B cell (primary cell): Measurements from ENCODE around the gene CCDC124. TPM values are rescaled to one million over a fixed set of nuclear protein-coding genes. Genes with fewer than 3 reads are reported as not detected.
A peak's percentile ranks its signal among the peaks of the same experiment; 100 is the strongest.

Experiments used
- ATAC-seq: fragments of 200-7000 bp; cut with Tn5 transposase; one replicate; pipeline ENCODE4 v1.10.0; 2021; ENCODE audit warnings: low read depth, mild to moderate bottlenecking, moderate number of reproducible peaks, moderate library complexity
- CTCF ChIA-PET: fragments of 350-600 bp; sonication (Branson Sonifier 250); formaldehyde crosslinking; loops from one replicate; lab custom pipeline; 2021; ENCODE audit warnings: antibody characterized with exemption, inconsistent platforms; lab: Charles Lee
- POLR2A ChIA-PET: fragments of 350-600 bp; sonication (Branson Sonifier 250); formaldehyde crosslinking; loops from one replicate; lab custom pipeline; 2021; ENCODE audit warnings: antibody characterized with exemption; lab: Charles Lee
- DNase-seq: peaks from one replicate; pipeline ENCODE4 v3.0.0; 2013
- H2AFZ ChIP-seq: 2 replicates; pipeline ENCODE4 v1.6.1; 2012; ENCODE audit warnings: mild to moderate bottlenecking, low read depth, low read length; ENCODE audit not compliant: insufficient read depth, poor library complexity, severe bottlenecking
- H3K27ac ChIP-seq, 2 donors: 1 replicate in 1 of 2; 2 replicates in 1 of 2; pipeline ENCODE4 v1.5.1; 2012 to 2013; ENCODE audit warnings: low read length in 2 of 2, mild to moderate bottlenecking in 2 of 2, moderate library complexity in 1 of 2
- H3K27me3 ChIP-seq, 4 experiments: fragments of 200-600 bp in 1 of 4; sonication (generic) in 1 of 4; replicated peaks in 1 of 4; 1 replicate in 2 of 4; 2 replicates in 2 of 4; pipeline versions ENCODE4 v1.6.1 to v1.7.0; 2013 to 2016; ENCODE audit warnings: low read length in 3 of 4, mild to moderate bottlenecking in 2 of 4, mixed read lengths in 1 of 4, moderate library complexity in 1 of 4; ENCODE audit not compliant: insufficient read depth in 4 of 4, control insufficient read depth in 3 of 4; ENCODE audit errors: control extremely low read depth in 1 of 4
- H3K36me3 ChIP-seq, 2 experiments: replicated peaks in 1 of 2; 1 replicate in 1 of 2; 2 replicates in 1 of 2; pipeline versions ENCODE4 v1.6.1 to v1.7.1; 2013; ENCODE audit warnings: low read length in 1 of 2; ENCODE audit not compliant: insufficient read depth in 2 of 2, control insufficient read depth in 1 of 2; ENCODE audit errors: control extremely low read depth in 1 of 2, extremely low read depth in 1 of 2
- H3K4me1 ChIP-seq, 2 donors: fragments of 200-600 bp in 1 of 2; sonication (generic) in 1 of 2; 1 replicate in 1 of 2; 2 replicates in 1 of 2; pipeline versions ENCODE4 v1.5.1 to v1.6.1; 2013 to 2017; ENCODE audit warnings: low read length in 2 of 2; ENCODE audit not compliant: control insufficient read depth in 2 of 2, insufficient read depth in 2 of 2
- H3K4me2 ChIP-seq: replicated peaks from 2 replicates; pipeline ENCODE3; 2012; ENCODE audit warnings: mild to moderate bottlenecking, low read depth, low read length; ENCODE audit not compliant: poor library complexity, severe bottlenecking
- H3K4me3 ChIP-seq, 5 experiments: fragments of 200-600 bp in 1 of 5; sonication (generic) in 1 of 5; 1 replicate in 3 of 5; 2 replicates in 2 of 5; pipeline versions ENCODE4 v1.5.1 to v1.7.0; 2011 to 2016; ENCODE audit warnings: low read length in 4 of 5, mild to moderate bottlenecking in 4 of 5, low read depth in 2 of 5, control low read depth in 1 of 5, moderate library complexity in 1 of 5; ENCODE audit not compliant: insufficient read depth in 1 of 5; ENCODE audit errors: control extremely low read depth in 1 of 5, extremely low read depth in 1 of 5
- H3K79me2 ChIP-seq: fragments of 200-600 bp; sonication (generic); one replicate; pipeline ENCODE4 v1.6.0; 2016; ENCODE audit warnings: low read length; ENCODE audit not compliant: control insufficient read depth, insufficient read depth
- H3K9ac ChIP-seq: fragments of 200-600 bp; sonication (generic); 2 replicates; pipeline ENCODE4 v1.6.1; 2017; ENCODE audit warnings: mild to moderate bottlenecking, low read length, moderate library complexity
- H3K9me3 ChIP-seq, 3 donors: one replicate each; pipeline versions ENCODE4 v1.6.1 to v1.7.1; 2013; ENCODE audit warnings: low read length in 2 of 3; ENCODE audit not compliant: control insufficient read depth in 2 of 3, insufficient read depth in 1 of 3; ENCODE audit errors: control extremely low read depth in 1 of 3
- H4K20me1 ChIP-seq: 2 replicates; pipeline ENCODE4 v1.6.0; 2012; ENCODE audit warnings: mild to moderate bottlenecking, low read length; ENCODE audit not compliant: insufficient read depth, control insufficient read depth, poor library complexity, severe bottlenecking
- H3K27ac Mint-ChIP-seq: one replicate; pipeline ENCODE4 v1.8.0; 2021; ENCODE audit warnings: mixed read lengths
- H3K27me3 Mint-ChIP-seq: one replicate; pipeline ENCODE4 v1.8.0; 2021; ENCODE audit warnings: mixed read lengths
- H3K4me1 Mint-ChIP-seq: one replicate; pipeline ENCODE4 v1.8.0; 2021; ENCODE audit warnings: mixed read lengths
- H3K4me3 Mint-ChIP-seq: one replicate; pipeline ENCODE4 v1.8.0; 2021; ENCODE audit warnings: mixed read lengths
- H3K9me3 Mint-ChIP-seq: one replicate; pipeline ENCODE4 v1.8.0; 2022; ENCODE audit warnings: mixed read lengths; ENCODE audit not compliant: insufficient read depth
- EZH2 ChIP-seq: IDR thresholded peaks from 2 replicates; pipeline ENCODE4 v1.6.1; 2012; ENCODE audit warnings: borderline replicate concordance, low read depth, mild to moderate bottlenecking, moderate library complexity, low read length; ENCODE audit not compliant: insufficient read depth, poor library complexity, severe bottlenecking
- WGBS: methylation state at CpG from one replicate; pipeline ENCODE4 v1.1.5; 2013; ENCODE audit warnings: missing lambda C conversion rate; ENCODE audit not compliant: insufficient coverage; 5-methylcytosine and 5-hydroxymethylcytosine counted together
- intact Hi-C: fragments of 100-400 bp; cut with micrococcal nuclease; formaldehyde crosslinking; loops from one replicate; pipeline ENCODE4 v1.10.0; 2022
- polyA plus RNA-seq: library from polyadenylated mRNA; depleted of rRNA; stranded (reverse); fragments of >200 nt; gene quantifications from 2 replicates; pipeline ENCODE4 v1.2.3, GENCODE V29; 2012
- total RNA-seq, 2 donors: library from RNA; stranded (reverse); fragments of 120-200 nt in 1 of 2; gene quantifications; 1 replicate in 1 of 2; 2 replicates in 1 of 2; pipeline versions ENCODE4 v1.2.3 to v1.2.4, GENCODE V29; 2013 to 2022
- TF ChIP-seq, protein P1 (sequence below): fragments of 200-600 bp; IDR thresholded peaks from one replicate; pipeline ENCODE4 v1.8.0; 2022; ENCODE audit warnings: antibody characterized with exemption, mild to moderate bottlenecking

The CCDC124 gene
- total and polyA plus RNA-seq, 2 donors (not counting 1 experiment from before 2014, with no cell fraction given), result 25.0 to 57.8 TPM

DNA sequence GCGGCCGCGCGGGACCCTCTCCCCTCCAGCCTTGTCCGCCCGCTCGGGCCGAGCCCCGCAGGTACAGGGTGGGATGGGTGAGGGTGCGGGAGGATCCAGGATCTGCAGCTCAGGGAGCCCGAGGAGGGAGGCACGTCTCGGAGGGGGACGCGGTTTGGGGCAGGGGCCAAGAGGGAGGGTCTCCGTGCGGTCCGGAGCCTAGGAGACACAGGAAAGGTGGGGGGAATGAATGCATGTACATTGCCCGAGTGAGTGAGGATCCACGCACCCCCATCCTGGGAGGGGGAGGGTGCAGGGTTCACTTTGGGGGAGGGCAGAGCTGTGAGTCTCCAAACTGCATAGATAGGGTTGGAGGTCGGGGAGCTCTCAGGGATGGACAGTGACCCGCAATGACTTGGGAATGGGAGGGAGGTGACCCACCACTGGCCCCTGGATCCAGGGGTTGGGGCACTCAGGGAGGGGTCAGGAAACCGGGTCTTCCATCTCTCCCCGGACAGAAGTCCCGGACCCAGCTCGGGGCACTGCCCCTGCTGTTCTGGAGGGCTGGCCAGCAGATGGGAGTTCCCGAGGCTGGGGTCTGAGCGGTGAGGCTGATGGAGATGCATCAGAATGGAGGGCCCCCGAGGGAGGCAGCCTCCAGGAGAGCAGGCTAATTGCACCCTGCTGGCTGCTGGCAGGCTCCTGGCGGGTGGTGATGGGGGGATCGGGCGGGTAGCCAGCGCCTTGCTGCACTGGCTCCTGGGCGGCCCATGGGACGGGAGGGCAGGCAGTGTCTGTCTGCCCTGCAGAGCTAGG is 34.6 kb downstream of the CCDC124 start:
- no peak overlapping the region for H2AFZ ChIP-seq
- peaks cover 8% of the 10 kb centered on the region for H3K4me1 Mint-ChIP-seq
- H3K9me3 Mint-ChIP-seq, result no peaks in the 10 kb centered on the region
- H3K27me3 ChIP-seq, result peaks cover 0 to 42% (median 13%) of the 10 kb centered on the region in 4 experiments
- no peaks in the 10 kb centered on the region for H3K79me2 ChIP-seq
- H3K27ac ChIP-seq, result no peak overlapping the region
- peaks cover 4 to 10% of the 10 kb centered on the region in 2 donors for H3K4me1 ChIP-seq
- ATAC-seq (no peak), DNase-seq (no peak)
- no peak for TF ChIP-seq EZH2
- TF ChIP-seq, protein P1, sequence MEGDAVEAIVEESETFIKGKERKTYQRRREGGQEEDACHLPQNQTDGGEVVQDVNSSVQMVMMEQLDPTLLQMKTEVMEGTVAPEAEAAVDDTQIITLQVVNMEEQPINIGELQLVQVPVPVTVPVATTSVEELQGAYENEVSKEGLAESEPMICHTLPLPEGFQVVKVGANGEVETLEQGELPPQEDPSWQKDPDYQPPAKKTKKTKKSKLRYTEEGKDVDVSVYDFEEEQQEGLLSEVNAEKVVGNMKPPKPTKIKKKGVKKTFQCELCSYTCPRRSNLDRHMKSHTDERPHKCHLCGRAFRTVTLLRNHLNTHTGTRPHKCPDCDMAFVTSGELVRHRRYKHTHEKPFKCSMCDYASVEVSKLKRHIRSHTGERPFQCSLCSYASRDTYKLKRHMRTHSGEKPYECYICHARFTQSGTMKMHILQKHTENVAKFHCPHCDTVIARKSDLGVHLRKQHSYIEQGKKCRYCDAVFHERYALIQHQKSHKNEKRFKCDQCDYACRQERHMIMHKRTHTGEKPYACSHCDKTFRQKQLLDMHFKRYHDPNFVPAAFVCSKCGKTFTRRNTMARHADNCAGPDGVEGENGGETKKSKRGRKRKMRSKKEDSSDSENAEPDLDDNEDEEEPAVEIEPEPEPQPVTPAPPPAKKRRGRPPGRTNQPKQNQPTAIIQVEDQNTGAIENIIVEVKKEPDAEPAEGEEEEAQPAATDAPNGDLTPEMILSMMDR, result no peak
- peaks cover 0 to 6% (median 0%) of the 10 kb centered on the region in 3 donors for H3K9me3 ChIP-seq
- POLR2A ChIA-PET, result interaction anchor here (0.6 to 1.1 kb wide), 2 partner anchors 22 kb away, joined by 4 to 9 read pairs; no protein-coding TSS in a partner anchor
- 22% methylated on average over 30 of the region's 35 CpGs for WGBS
- peaks cover 42% of the 10 kb centered on the region for H3K27me3 Mint-ChIP-seq
- H3K4me3 Mint-ChIP-seq, result peak overlapping the region; percentile 78
- H3K9ac ChIP-seq, result no peak overlapping the region
- H3K4me3 ChIP-seq, result no peak overlapping the region
- H3K4me2 ChIP-seq, result peak overlapping the region; percentile 43
- intact Hi-C loops, result no loop called here
- H4K20me1 ChIP-seq, result no peaks in the 10 kb centered on the region
- peak overlapping the region; percentile 20 for H3K27ac Mint-ChIP-seq
- H3K36me3 ChIP-seq, result no peaks in the 10 kb centered on the region
- CTCF ChIA-PET, result interaction anchor here (0.5 to 1.3 kb wide), 4 partner anchors 20 to 29 kb away, joined by 3 to 5 read pairs (median 3); no protein-coding TSS in a partner anchor

DNA sequence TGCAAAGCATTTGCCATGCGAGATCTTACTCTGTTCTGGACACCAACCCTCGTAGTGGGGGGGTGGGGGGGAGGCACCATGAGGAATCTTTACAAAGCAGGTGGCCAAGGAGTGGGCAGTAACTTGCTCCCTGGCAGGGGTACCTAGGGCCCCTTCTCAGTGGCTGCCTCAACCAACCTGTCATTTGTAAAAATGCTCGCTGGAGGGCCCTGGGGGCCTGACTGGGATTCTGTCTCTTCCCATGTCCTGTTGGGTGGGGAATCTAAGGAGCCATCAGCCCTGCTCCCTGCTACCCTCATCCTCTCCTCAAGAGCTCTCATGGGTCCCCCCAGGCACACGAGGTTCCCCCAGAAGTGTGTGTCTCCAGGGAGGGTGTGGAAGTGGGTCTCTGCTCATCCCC is 35.5 kb downstream of the CCDC124 start:
- Mint-ChIP-seq H3K27ac (no peak overlapping the region), H3K4me1 (peaks cover 8% of the 10 kb centered on the region), H3K4me3 (no peak overlapping the region), H3K9me3 (no peaks in the 10 kb centered on the region), H3K27me3 (peaks cover 41% of the 10 kb centered on the region)
- ChIA-PET POLR2A (no interaction called here), CTCF (interaction anchor here (0.5 to 1.1 kb wide), 4 partner anchors 22 to 105 kb away, joined by 3 read pairs; partner anchors contain the start of gene CCDC124)
- ATAC-seq (no peak), DNase-seq (no peak)
- H3K4me3 ChIP-seq, result no peak overlapping the region
- H3K27me3 ChIP-seq, result peaks cover 0 to 42% (median 13%) of the 10 kb centered on the region in 4 experiments
- no peak overlapping the region for H3K27ac ChIP-seq
- intact Hi-C loops, result no loop called here
- TF ChIP-seq, protein P1, result no peak
- no peak for TF ChIP-seq EZH2
- H3K9me3 ChIP-seq, result peaks cover 0 to 6% (median 0%) of the 10 kb centered on the region in 3 donors
- no peak overlapping the region for H3K4me2 ChIP-seq
- H3K4me1 ChIP-seq, result peaks cover 4 to 10% of the 10 kb centered on the region in 2 donors
- no peaks in the 10 kb centered on the region for H4K20me1 ChIP-seq
- no peak overlapping the region for H3K9ac ChIP-seq
- H2AFZ ChIP-seq, result no peak overlapping the region
- H3K36me3 ChIP-seq, result no peaks in the 10 kb centered on the region
- 77% methylated on average over 3 of the region's 4 CpGs for WGBS
- no peaks in the 10 kb centered on the region for H3K79me2 ChIP-seq
